IMR-90 (cell line): Measurements from ENCODE around the gene RELN. TPM values are rescaled to one million over a fixed set of nuclear protein-coding genes. Genes with fewer than 3 reads are reported as not detected.

Source experiments
- ATAC-seq: fragments of 200-7000 bp; cut with Tn5 transposase; 2 replicates; pipeline ENCODE4 v1.9.1; 2020; ENCODE audit warnings: low read depth, mild to moderate bottlenecking, moderate library complexity
- BruUV-seq: library from RNA; stranded (reverse); fragments of 400-500 nt; replicated peaks from 2 replicates; lab custom pipeline; 2021; lab: Mats Ljungman, UMichigan
- CTCF ChIA-PET: fragments of 300-600 bp; formaldehyde crosslinking; extraction: SDS; loops from one replicate; lab custom pipeline; 2021; ENCODE audit warnings: antibody characterized with exemption; lab: Yijun Ruan, JAX
- POLR2A ChIA-PET: fragments of 300-600 bp; sonication (Branson Sonifier 250); formaldehyde crosslinking; loops from one replicate; lab custom pipeline; 2022; ENCODE audit warnings: antibody characterized with exemption; ENCODE audit not compliant: unreplicated experiment; lab: Charles Lee
- DNase-seq: peaks from one replicate; pipeline ENCODE4 v3.0.0; 2013
- H2AFZ ChIP-seq: replicated peaks from 2 replicates; pipeline ENCODE3; 2013; ENCODE audit warnings: low read length, mild to moderate bottlenecking; ENCODE audit not compliant: poor library complexity
- H2AK5ac ChIP-seq: 2 replicates; pipeline ENCODE4 v1.6.1; 2013; ENCODE audit warnings: low read depth, low read length, inconsistent platforms
- H2AK9ac ChIP-seq: replicated peaks from 2 replicates; pipeline ENCODE3; 2013; ENCODE audit warnings: mild to moderate bottlenecking, low read depth, low read length, moderate library complexity; ENCODE audit not compliant: poor library complexity
- H2BK120ac ChIP-seq: 2 replicates; pipeline ENCODE4 v1.6.1; 2013; ENCODE audit warnings: low read depth, low read length, inconsistent platforms
- H2BK15ac ChIP-seq: 3 replicates; pipeline ENCODE4 v1.6.1; 2013; ENCODE audit warnings: low read depth, low read length, inconsistent platforms
- H2BK20ac ChIP-seq: 2 replicates; pipeline ENCODE4 v1.6.1; 2013; ENCODE audit warnings: low read depth, mild to moderate bottlenecking, inconsistent platforms, low read length, moderate library complexity
- H2BK5ac ChIP-seq: 2 replicates; pipeline ENCODE4 v1.6.1; 2013; ENCODE audit warnings: mild to moderate bottlenecking, low read depth, low read length, inconsistent platforms; ENCODE audit not compliant: poor library complexity, severe bottlenecking
- H3K14ac ChIP-seq: replicated peaks from 2 replicates; pipeline ENCODE4 v1.6.1; 2013; ENCODE audit warnings: low read depth, low read length, inconsistent platforms
- H3K18ac ChIP-seq: 2 replicates; pipeline ENCODE4 v1.6.1; 2013; ENCODE audit warnings: low read depth, low read length, control low read depth
- H3K23ac ChIP-seq: 2 replicates; pipeline ENCODE4 v1.6.1; 2013; ENCODE audit warnings: low read depth, low read length, inconsistent platforms
- H3K27ac ChIP-seq: 2 replicates; pipeline ENCODE4 v1.5.1; 2013; ENCODE audit warnings: mild to moderate bottlenecking, control low read depth, low read length; ENCODE audit not compliant: insufficient read depth
- H3K27me3 ChIP-seq: 2 replicates; pipeline ENCODE4 v1.6.1; 2013; ENCODE audit warnings: low read length; ENCODE audit not compliant: control insufficient read depth, insufficient read depth
- H3K36me3 ChIP-seq: 2 replicates; pipeline ENCODE4 v1.6.1; 2013; ENCODE audit warnings: low read length, mixed read lengths; ENCODE audit not compliant: control insufficient read depth, insufficient read depth
- H3K4ac ChIP-seq: 2 replicates; pipeline ENCODE4 v1.6.1; 2013; ENCODE audit warnings: low read depth, low read length, inconsistent platforms
- H3K4me1 ChIP-seq: 2 replicates; pipeline ENCODE4 v1.6.1; 2013; ENCODE audit warnings: low read length, mixed read lengths; ENCODE audit not compliant: control insufficient read depth, insufficient read depth
- H3K4me2 ChIP-seq: 2 replicates; pipeline ENCODE4 v1.6.1; 2013; ENCODE audit warnings: low read depth, mild to moderate bottlenecking, control low read depth, low read length, moderate library complexity
- H3K4me3 ChIP-seq: 2 replicates; pipeline ENCODE4 v1.5.1; 2013; ENCODE audit warnings: low read depth, mild to moderate bottlenecking, control low read depth, low read length, moderate library complexity; ENCODE audit not compliant: insufficient read depth
- H3K56ac ChIP-seq: 2 replicates; pipeline ENCODE4 v1.6.1; 2013; ENCODE audit warnings: low read length, inconsistent platforms; ENCODE audit not compliant: insufficient read depth; ENCODE audit errors: extremely low read depth
- H3K79me1 ChIP-seq, 2 experiments: 2 replicates each; pipeline ENCODE4 v1.6.1; 2013; ENCODE audit warnings: low read length in 2 of 2, inconsistent platforms in 1 of 2, low read depth in 1 of 2
- H3K9ac ChIP-seq: 2 replicates; pipeline ENCODE4 v1.6.1; 2013; ENCODE audit warnings: low read depth, low read length, control low read depth
- H3K9me1 ChIP-seq: 2 replicates; pipeline ENCODE4 v1.6.1; 2013; ENCODE audit warnings: low read length, inconsistent platforms; ENCODE audit not compliant: insufficient read depth
- H3K9me3 ChIP-seq: 2 replicates; pipeline ENCODE4 v1.6.1; 2013; ENCODE audit warnings: low read length; ENCODE audit not compliant: control insufficient read depth, insufficient read depth
- H4K20me1 ChIP-seq: 2 replicates; pipeline ENCODE4 v1.6.1; 2013; ENCODE audit warnings: low read length, inconsistent platforms; ENCODE audit not compliant: insufficient read depth
- H4K5ac ChIP-seq: 2 replicates; pipeline ENCODE4 v1.6.1; 2013; ENCODE audit warnings: mild to moderate bottlenecking, low read depth, low read length, control low read depth
- H4K8ac ChIP-seq, 2 experiments: 2 replicates each; pipeline ENCODE4 v1.6.1; 2013; ENCODE audit warnings: low read depth in 2 of 2, low read length in 2 of 2, control low read depth in 1 of 2, inconsistent platforms in 1 of 2
- H4K91ac ChIP-seq: 2 replicates; pipeline ENCODE4 v1.6.1; 2013; ENCODE audit warnings: low read depth, low read length, inconsistent platforms; ENCODE audit not compliant: insufficient read depth
- BHLHE40 ChIP-seq: fragments of 150-350 bp; IDR thresholded peaks from 2 replicates; pipeline ENCODE4 v1.6.1; 2016; ENCODE audit warnings: mild to moderate bottlenecking, low read depth, low read length
- CEBPB ChIP-seq: IDR thresholded peaks from 2 replicates; pipeline ENCODE4 v1.6.1; 2012; ENCODE audit warnings: low read depth, low read length, improper control_type of control experiment
- CHD1 ChIP-seq: IDR thresholded peaks from 2 replicates; pipeline ENCODE4 v1.6.1; 2012; ENCODE audit warnings: low read depth, low read length, improper control_type of control experiment
- CTCF ChIP-seq: conservative IDR thresholded peaks from 2 replicates; pipeline ENCODE4 v1.5.1; 2012; ENCODE audit warnings: mild to moderate bottlenecking, low read depth, low read length, improper control_type of control experiment
- FOS ChIP-seq: fragments of 150-350 bp; IDR thresholded peaks from 2 replicates; pipeline ENCODE4 v1.6.1; 2016; ENCODE audit warnings: low read depth, low read length
- MAFK ChIP-seq: IDR thresholded peaks from 2 replicates; pipeline ENCODE4 v1.6.1; 2012; ENCODE audit warnings: low read depth, low read length, improper control_type of control experiment
- MAZ ChIP-seq: IDR thresholded peaks from 2 replicates; pipeline ENCODE4 v1.6.1; 2012; ENCODE audit warnings: low read depth, mild to moderate bottlenecking, low read length, improper control_type of control experiment, moderate library complexity, borderline replicate concordance
- MXI1 ChIP-seq: IDR thresholded peaks from 2 replicates; pipeline ENCODE4 v1.6.1; 2012; ENCODE audit warnings: low read depth, mild to moderate bottlenecking, low read length, moderate library complexity, borderline replicate concordance
- NFE2L2 ChIP-seq: fragments of 150-350 bp; IDR thresholded peaks from 2 replicates; pipeline ENCODE4 v1.6.1; 2016; ENCODE audit warnings: low read depth, mild to moderate bottlenecking, low read length
- POLR2A ChIP-seq: IDR thresholded peaks from 2 replicates; pipeline ENCODE4 v1.6.1; 2012; ENCODE audit warnings: mild to moderate bottlenecking, low read depth, low read length
- RAD21 ChIP-seq: IDR thresholded peaks from 2 replicates; pipeline ENCODE4 v1.6.1; 2012; ENCODE audit warnings: low read length, improper control_type of control experiment
- RCOR1 ChIP-seq: IDR thresholded peaks from 2 replicates; pipeline ENCODE4 v1.6.1; 2012; ENCODE audit warnings: mild to moderate bottlenecking, low read length, improper control_type of control experiment; ENCODE audit not compliant: insufficient replicate concordance
- RFX5 ChIP-seq: IDR thresholded peaks from 2 replicates; pipeline ENCODE4 v1.8.0; 2012; ENCODE audit warnings: low read depth, mild to moderate bottlenecking, low read length, moderate library complexity
- SMC3 ChIP-seq: fragments of 150-350 bp; IDR thresholded peaks from 2 replicates; pipeline ENCODE4 v1.6.1; 2016; ENCODE audit warnings: low read depth, mild to moderate bottlenecking, antibody characterized with exemption, low read length, moderate library complexity
- USF2 ChIP-seq: fragments of 150-350 bp; IDR thresholded peaks from 2 replicates; pipeline ENCODE4 v1.6.1; 2017; ENCODE audit warnings: mild to moderate bottlenecking, antibody characterized with exemption, low read length, low read depth
- WGBS, 2 experiments: methylation state at CpG; one replicate each; pipeline versions ENCODE4 v1.1.5 to v1.1.7; 2013; ENCODE audit warnings: missing lambda C conversion rate in 2 of 2; ENCODE audit not compliant: insufficient read length in 1 of 2; ENCODE audit errors: extremely low coverage in 2 of 2; 5-methylcytosine and 5-hydroxymethylcytosine counted together
- dilution Hi-C: fragments of 300-500 bp; cut with HindIII; formaldehyde crosslinking; loops from one replicate; pipeline ENCODE4 v1.14.3; 2018; ENCODE audit warnings: low sequenced_read_pairs; ENCODE audit not compliant: unreplicated experiment
- in situ Hi-C: fragments of 300-500 bp; cut with MboI; formaldehyde crosslinking; loops from 3 replicates; pipeline ENCODE4 v1.14.3; 2019; ENCODE audit warnings: low sequenced_read_pairs, inconsistent platforms, mixed read lengths
- intact Hi-C: fragments of 100-400 bp; cut with micrococcal nuclease; formaldehyde crosslinking; loops from 2 replicates; pipeline ENCODE4 v1.10.0; 2022
- polyA plus RNA-seq, 3 experiments: library from polyadenylated mRNA; depleted of rRNA; stranded (reverse); fragments of >200 nt; gene quantifications; 2 replicates each; pipeline ENCODE4 v1.2.3, GENCODE V29; 2012; ENCODE audit warnings: low replicate concordance in 1 of 3
- total RNA-seq: library from RNA; depleted of rRNA; stranded (reverse); fragments of >200 nt; gene quantifications from 2 replicates; pipeline ENCODE4 v1.2.3, GENCODE V29; 2012
- TF ChIP-seq, protein P1 (sequence below): fragments of 150-350 bp; IDR thresholded peaks from 2 replicates; pipeline ENCODE4 v1.6.1; 2016; ENCODE audit warnings: low read depth, mild to moderate bottlenecking, low read length, moderate library complexity, borderline replicate concordance

RELN gene
- total and polyA plus RNA-seq, 2 of the 4 experiments (the other 2 are of a cell fraction), result 14.7 to 23.7 TPM

DNA sequence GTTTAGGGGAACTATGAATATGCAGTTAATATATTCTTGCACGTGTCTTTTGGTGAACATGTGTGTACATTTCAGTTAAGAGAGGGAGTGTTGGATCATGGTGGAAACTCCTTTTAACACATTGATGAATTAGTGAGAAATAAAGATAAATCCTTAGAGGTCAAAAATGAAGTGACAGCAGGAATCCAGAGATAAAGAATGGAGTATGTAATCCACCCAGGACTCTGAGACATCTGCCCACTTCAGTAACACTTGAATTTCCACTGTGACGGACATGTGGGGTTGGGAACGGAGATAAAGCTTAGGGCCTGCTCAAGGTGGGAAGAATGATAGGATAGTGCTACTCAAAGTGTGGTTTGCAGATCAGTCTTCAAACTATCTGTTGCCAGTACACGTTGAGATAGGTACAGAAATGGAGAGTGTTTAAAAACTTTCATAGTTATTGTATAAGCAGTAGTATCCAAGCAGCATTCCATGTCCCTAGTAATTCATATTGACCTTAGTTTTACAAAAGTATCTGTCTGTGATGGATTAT lies 6.6 kb upstream of the RELN start:
- no peak overlapping the region for H4K8ac ChIP-seq
- H3K36me3 ChIP-seq, result no peaks in the 10 kb centered on the region
- H3K9me3 ChIP-seq, result no peaks in the 10 kb centered on the region
- dilution Hi-C loops (no loop called here), intact Hi-C loops (loop anchor here (5.0 kb wide), 1 partner anchor 96 kb away; no protein-coding TSS in a partner anchor), in situ Hi-C loops (no loop called here)
- no peak overlapping the region for H2AK9ac ChIP-seq
- DNase-seq (no peak), ATAC-seq (no peak)
- H3K4ac ChIP-seq, result no peak overlapping the region
- CTCF ChIA-PET, result no interaction called here
- H3K18ac ChIP-seq, result no peak overlapping the region
- no peak overlapping the region for H4K5ac ChIP-seq
- no peak overlapping the region for H3K56ac ChIP-seq
- no TSS peak for BruUV-seq
- no peak overlapping the region for H3K14ac ChIP-seq
- no peak overlapping the region for H4K91ac ChIP-seq
- no peaks in the 10 kb centered on the region; the same call in 1 of the 2 replicates for H3K9me1 ChIP-seq
- H3K79me1 ChIP-seq, result no peaks in the 10 kb centered on the region
- H2BK120ac ChIP-seq, result no peak overlapping the region
- no peak overlapping the region for H3K4me3 ChIP-seq
- no peak overlapping the region for H2BK5ac ChIP-seq
- H3K9ac ChIP-seq, result no peak overlapping the region
- H2AK5ac ChIP-seq, result no peak overlapping the region
- no peaks in the 10 kb centered on the region for H4K20me1 ChIP-seq
- no peak overlapping the region for H3K4me2 ChIP-seq
- WGBS, 2 experiments, result no CpG with 5 or more reads among the region's 4 CpGs
- no peak overlapping the region for H2AFZ ChIP-seq
- H2BK15ac ChIP-seq, result no peak overlapping the region
- TF ChIP-seq MAFK, result no peak
- TF ChIP-seq RCOR1, result no peak
- TF ChIP-seq RAD21, result no peak
- TF ChIP-seq CHD1, result no peak
- no peak for TF ChIP-seq NFE2L2
- TF ChIP-seq RFX5, result no peak
- TF ChIP-seq USF2, result no peak
- TF ChIP-seq POLR2A, result no peak
- TF ChIP-seq FOS, result no peak
- no peak for TF ChIP-seq CTCF
- no peak for TF ChIP-seq SMC3
- TF ChIP-seq CEBPB, result no peak
- no peak for TF ChIP-seq BHLHE40
- TF ChIP-seq, protein P1, sequence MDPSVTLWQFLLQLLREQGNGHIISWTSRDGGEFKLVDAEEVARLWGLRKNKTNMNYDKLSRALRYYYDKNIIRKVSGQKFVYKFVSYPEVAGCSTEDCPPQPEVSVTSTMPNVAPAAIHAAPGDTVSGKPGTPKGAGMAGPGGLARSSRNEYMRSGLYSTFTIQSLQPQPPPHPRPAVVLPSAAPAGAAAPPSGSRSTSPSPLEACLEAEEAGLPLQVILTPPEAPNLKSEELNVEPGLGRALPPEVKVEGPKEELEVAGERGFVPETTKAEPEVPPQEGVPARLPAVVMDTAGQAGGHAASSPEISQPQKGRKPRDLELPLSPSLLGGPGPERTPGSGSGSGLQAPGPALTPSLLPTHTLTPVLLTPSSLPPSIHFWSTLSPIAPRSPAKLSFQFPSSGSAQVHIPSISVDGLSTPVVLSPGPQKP, result no peak
- TF ChIP-seq MAZ, result no peak
- TF ChIP-seq MXI1, result no peak
- H3K4me1 ChIP-seq, result peaks cover under 1% of the 10 kb centered on the region; the same call in 1 of the 2 replicates
- no peak overlapping the region for H3K27ac ChIP-seq
- H2BK20ac ChIP-seq, result no peak overlapping the region
- no peaks in the 10 kb centered on the region for H3K27me3 ChIP-seq
- POLR2A ChIA-PET, result no interaction called here
- H3K23ac ChIP-seq, result no peak overlapping the region
